ACHN (cell line): ENCODE measurements around the gene CDH2.

Experiments
- DNase-seq: peaks from one replicate; pipeline ENCODE4 v3.0.0-alpha.2; 2015
- in situ Hi-C: cut with HindIII; loops from 2 replicates; pipeline ENCODE4 v1.10.0; 2017; ENCODE audit warnings: low sequenced_read_pairs, low pct_ligation_motif_present, low pct_unique_long_range_greater_than_20kb

The CDH2 gene

DNA sequence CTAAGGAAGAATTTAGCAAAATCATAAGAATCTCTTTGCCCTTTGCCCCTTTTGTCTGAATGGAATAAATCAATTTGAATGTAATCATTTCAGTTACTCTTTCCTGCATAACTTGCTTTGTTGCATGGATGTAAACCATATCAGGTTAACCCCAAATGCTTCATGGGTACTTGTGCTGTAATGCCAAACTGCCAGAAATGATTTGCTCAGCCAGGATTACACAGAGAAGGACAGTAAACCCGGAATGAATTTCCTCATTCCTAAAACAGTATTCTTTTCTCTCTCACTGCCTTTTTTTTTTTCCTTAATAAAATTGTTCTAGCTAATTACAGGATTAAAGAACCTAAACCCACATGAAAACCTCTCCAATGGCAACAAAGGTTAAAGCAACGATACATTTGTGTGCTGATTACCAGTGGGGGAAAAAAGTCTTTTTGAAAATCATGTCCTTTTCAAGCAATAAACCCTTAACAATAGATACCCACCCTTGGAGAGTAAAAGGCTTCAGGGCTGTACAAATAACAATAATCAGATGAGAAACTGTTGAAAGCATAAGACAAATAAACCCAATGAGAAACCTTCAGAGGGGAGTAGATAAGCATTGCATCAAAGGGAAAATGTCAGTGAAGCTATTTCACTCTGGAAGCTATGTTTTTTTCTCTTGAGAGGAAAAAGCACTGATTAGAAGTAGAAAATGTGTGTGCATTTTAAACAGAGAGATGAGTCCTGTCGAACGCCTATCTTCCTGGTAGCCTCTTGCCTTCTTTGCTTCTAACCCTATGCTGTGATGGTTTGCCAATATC is 275.3 kb downstream of the CDH2 start:
- in situ Hi-C loops, result no loop called here
- no peak for DNase-seq
